Activated naive CD4-positive, alpha-beta T cell treated with anti-CD3 and anti-CD28 coated beads, Interleukin-2, amount 50 U/mL, for 24 hours (primary cell): ENCODE measurements around the gene POC1B.

Source experiments
- H3K27ac Mint-ChIP-seq: one replicate; pipeline ENCODE4 v1.8.0; 2021; ENCODE audit warnings: mild to moderate bottlenecking, mixed read lengths
- H3K27me3 Mint-ChIP-seq: one replicate; pipeline ENCODE4 v1.8.0; 2021; ENCODE audit warnings: mixed read lengths
- H3K36me3 Mint-ChIP-seq: one replicate; pipeline ENCODE4 v1.8.0; 2021; ENCODE audit warnings: mixed read lengths
- H3K4me1 Mint-ChIP-seq: one replicate; pipeline ENCODE4 v1.8.0; 2021; ENCODE audit warnings: mixed read lengths
- H3K4me3 Mint-ChIP-seq: one replicate; pipeline ENCODE4 v1.8.0; 2021; ENCODE audit warnings: mild to moderate bottlenecking, mixed read lengths
- H3K9me3 Mint-ChIP-seq: one replicate; pipeline ENCODE4 v1.8.0; 2021; ENCODE audit warnings: mixed read lengths

The POC1B gene

DNA sequence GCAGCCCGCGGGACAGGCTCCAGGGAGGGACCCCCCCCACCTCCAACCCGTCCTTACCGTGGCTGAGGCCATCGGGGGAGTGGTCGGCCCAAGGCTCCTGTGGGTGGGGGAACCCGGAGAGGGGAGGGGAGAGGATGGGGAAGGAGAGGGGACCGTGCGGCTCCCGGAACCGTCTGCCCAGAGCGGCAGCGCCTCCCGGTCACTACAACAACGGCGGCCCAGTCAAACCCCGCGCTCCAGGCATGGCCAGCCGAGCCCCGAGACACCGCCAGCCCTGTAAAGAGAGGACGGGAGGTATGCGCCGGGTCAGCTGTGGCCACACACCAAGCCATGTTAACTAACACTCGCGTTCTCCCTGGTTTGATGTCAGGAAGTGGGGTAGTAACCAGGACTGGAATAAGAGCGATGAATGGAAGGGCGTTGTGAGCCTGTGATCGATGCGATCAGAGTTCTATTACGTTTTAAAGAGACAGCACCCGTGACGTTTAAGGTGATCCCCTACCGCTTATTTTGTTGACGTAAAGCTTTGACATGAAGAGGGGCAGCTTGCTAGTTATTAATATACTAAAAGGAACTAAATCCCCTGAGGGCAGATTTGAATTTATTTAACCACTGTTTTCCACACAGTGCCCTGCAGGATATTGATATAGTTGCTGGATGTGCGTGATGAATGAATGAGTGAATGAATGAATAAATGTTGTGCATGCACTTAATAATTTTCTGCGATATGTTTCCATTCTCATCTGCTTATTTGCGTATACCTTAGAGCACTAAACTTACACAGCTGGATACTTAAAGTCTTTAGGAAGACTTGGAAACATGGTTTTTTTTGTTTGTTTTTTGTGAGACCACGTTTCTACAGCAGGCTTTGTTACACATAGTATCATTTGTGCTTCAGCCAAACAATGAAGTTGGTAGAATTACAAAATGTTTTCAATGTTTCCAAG is at the start of gene POC1B:
Gene POC1B, minus strand, starts transcription at position 224 of the 947 bp plus-strand sequence. Its CDS starts 152 bp downstream, at position 72.
- peaks cover 58% of the 10 kb centered on the region for H3K4me1 Mint-ChIP-seq
- peaks cover 16% of the 10 kb centered on the region for H3K36me3 Mint-ChIP-seq
- peak within 1 kb of the TSS; percentile 96 for H3K4me3 Mint-ChIP-seq

DNA sequence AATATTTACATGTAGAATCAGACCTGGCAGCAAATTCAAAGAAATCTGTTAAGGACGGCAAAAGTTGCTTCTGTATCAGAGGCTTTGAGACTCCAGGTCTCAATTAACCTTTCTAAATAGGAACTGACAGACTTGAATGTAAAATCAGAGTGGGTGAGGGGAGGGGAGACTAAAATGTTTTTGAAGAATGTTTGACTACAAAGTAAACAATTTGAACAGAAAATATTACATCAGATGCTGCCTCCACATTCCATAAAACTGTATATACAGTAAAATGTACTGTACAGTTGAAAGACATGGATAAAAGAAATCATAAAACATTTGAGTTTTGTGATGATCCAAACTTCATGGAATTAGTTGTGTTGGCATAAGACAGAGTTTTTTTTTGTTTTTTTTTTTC is 49.5 kb upstream of the POC1B start:
- H3K36me3 Mint-ChIP-seq: peaks cover 1% of the 10 kb centered on the region
- no peak overlapping the region for H3K27ac Mint-ChIP-seq
- no peak overlapping the region for H3K4me3 Mint-ChIP-seq
- H3K4me1 Mint-ChIP-seq: no peaks in the 10 kb centered on the region
- no peaks in the 10 kb centered on the region for H3K9me3 Mint-ChIP-seq
- no peaks in the 10 kb centered on the region for H3K27me3 Mint-ChIP-seq

More for the DNA sequence above, at the start of gene POC1B:
- no peaks in the 10 kb centered on the region for H3K9me3 Mint-ChIP-seq
- peak within 1 kb of the TSS; percentile 93 for H3K27ac Mint-ChIP-seq
- no peaks in the 10 kb centered on the region for H3K27me3 Mint-ChIP-seq

DNA sequence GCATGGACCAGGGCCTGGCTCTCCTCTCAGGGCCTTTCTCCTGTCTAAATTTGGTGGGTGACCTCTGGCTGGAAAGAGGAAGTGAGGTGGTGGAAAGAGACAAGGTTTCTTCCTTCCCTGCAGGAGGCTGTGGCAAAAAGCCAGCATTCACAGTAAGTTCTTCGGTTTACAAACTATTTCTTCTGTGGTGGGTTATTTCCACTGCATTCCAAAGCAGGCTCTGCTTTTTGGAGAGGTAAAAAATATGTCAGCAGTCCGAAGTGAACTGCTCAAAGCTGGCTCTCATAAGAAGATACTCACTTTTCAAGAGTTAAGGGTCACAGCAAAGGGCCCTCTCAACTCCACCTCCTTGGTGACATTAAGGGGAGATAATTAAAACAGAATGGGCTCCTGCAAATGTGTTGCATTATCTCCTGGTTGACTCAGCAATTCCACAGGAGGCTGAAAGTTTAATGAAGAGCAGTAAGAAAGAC is 48.9 kb upstream of the POC1B start:
- H3K4me1 Mint-ChIP-seq: no peaks in the 10 kb centered on the region
- no peak overlapping the region for H3K4me3 Mint-ChIP-seq
- H3K36me3 Mint-ChIP-seq: peaks cover 1% of the 10 kb centered on the region
- H3K9me3 Mint-ChIP-seq: no peaks in the 10 kb centered on the region
- H3K27ac Mint-ChIP-seq: no peak overlapping the region
- H3K27me3 Mint-ChIP-seq: no peaks in the 10 kb centered on the region

DNA sequence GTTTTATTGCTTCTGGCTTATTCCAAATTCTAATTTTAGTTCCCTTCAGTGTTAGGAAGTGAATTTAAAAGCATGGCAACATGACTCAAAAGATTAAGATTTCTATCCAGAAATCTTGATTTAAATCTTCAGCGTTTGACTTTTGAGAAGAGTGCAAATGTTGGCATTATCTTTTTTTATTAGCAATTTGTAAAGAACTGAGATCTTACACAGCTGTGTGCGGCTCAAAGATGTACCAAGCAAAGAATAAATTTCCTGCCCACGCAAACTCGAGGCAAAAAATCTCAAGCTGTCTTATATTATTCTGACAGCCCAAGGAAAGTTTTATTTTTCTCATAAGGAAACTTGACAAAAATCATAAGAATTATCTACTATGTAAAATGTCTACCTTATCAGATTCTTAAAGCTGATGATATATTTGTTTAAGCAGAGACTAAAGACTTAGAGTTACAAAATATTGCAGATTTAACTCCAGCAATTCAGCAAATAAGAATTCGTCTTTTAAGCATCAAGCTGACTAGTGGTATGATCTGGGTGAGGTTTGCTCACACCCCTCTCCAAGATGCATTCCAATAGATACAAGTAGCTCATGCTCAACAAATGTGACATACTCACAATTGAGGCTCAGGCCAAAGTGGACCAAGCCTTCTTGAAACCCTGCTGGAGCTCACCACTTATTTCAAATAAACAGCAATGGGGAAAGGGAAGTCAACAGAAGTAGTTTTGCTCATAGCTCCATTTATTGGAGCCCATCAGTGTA is 47.4 kb upstream of the POC1B start:
- H3K27ac Mint-ChIP-seq: no peak overlapping the region

DNA sequence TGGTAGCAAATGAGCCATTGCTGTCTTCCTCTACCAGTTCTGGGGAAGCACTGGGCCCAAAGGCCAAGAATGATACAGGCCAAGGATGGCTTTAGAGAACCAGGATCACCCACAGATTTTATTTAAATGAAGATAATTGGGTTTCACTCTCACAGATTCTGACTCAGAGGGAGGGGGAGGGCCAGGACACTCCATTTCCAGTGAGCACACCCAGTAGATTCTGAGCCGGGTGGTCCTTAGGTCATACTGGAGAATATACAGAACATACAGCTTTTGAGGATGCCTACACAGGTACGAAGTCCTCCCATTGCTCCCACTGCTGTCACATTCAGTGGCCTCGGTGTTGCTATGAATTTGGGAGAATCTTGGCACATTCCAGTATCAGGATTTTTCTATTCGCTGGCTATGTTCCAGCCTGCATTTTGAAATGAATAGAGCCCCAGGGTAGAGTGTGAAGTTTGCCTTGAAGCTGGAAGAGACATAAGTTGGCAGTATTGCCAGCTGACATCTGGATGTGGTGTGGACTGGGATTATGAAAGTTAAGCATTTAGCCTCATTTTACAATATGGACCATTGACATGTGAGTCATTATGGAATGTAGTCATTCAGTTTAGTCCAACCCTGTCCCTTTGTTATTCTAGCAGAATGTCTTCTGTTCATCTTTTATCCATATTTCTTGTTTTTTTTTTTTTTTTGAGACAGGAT is 45.8 kb upstream of the POC1B start:
- Mint-ChIP-seq H3K4me1 (no peaks in the 10 kb centered on the region), H3K27ac (no peak overlapping the region), H3K4me3 (no peak overlapping the region), H3K27me3 (no peaks in the 10 kb centered on the region), H3K36me3 (peaks cover 1% of the 10 kb centered on the region), H3K9me3 (no peaks in the 10 kb centered on the region)

More for the DNA sequence above, 47.4 kb upstream of the POC1B start:
- Mint-ChIP-seq H3K4me3 (no peak overlapping the region), H3K27me3 (no peaks in the 10 kb centered on the region), H3K4me1 (no peaks in the 10 kb centered on the region), H3K36me3 (peaks cover 1% of the 10 kb centered on the region), H3K9me3 (no peaks in the 10 kb centered on the region)

DNA sequence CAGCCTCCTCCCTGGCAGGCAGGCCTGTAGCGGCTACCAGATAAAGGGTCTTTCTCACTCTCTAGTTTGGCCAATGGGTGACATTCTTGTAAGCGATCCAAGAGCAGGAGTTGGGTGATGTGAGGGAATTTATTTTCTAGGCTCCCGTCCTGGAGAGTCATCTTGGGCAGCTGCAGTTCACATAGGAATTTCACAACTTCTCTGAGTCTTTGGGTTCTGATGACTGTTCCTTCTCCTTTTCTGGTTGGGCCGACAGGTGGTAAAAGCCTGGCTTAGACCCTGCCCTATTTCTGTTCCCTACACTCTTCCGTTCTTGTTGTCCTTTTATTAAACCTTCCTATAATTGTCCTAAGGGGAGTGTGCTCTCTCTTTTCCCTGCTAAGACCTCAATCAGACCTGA is 42.6 kb upstream of the POC1B start:
- H3K4me3 Mint-ChIP-seq: no peak overlapping the region
- no peaks in the 10 kb centered on the region for H3K27me3 Mint-ChIP-seq
- H3K27ac Mint-ChIP-seq: no peak overlapping the region
- H3K4me1 Mint-ChIP-seq: no peaks in the 10 kb centered on the region
- H3K36me3 Mint-ChIP-seq: peaks cover 1% of the 10 kb centered on the region
- no peaks in the 10 kb centered on the region for H3K9me3 Mint-ChIP-seq

DNA sequence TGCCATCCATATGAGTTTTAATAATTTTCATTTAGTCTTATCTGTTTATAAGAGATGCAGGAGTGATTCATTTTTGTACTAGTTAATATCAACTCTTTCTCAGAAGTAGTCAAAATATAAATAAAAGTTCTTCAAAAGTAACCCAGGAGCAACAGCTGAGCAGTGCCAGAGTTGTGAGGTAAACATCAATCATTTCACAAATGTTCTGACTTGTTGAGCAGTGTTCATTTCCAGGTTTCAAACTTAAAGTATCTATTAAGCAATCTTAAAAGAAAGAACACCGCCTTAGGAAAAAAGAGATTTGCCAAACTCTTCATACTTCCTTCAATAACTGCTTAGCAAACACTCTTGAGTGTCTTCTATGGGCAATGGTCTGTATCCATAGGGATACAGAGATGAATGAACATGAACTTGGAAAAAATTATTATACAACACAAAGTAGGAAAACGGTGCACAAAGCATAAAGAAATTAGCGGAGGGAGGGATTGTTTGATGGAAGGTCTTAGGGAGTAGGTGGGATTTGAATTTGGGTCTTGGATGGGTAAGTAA is 41.9 kb upstream of the POC1B start:
- Mint-ChIP-seq H3K4me1 (no peaks in the 10 kb centered on the region), H3K9me3 (no peaks in the 10 kb centered on the region), H3K36me3 (peaks cover 1% of the 10 kb centered on the region), H3K27me3 (no peaks in the 10 kb centered on the region), H3K27ac (no peak overlapping the region), H3K4me3 (no peak overlapping the region)

DNA sequence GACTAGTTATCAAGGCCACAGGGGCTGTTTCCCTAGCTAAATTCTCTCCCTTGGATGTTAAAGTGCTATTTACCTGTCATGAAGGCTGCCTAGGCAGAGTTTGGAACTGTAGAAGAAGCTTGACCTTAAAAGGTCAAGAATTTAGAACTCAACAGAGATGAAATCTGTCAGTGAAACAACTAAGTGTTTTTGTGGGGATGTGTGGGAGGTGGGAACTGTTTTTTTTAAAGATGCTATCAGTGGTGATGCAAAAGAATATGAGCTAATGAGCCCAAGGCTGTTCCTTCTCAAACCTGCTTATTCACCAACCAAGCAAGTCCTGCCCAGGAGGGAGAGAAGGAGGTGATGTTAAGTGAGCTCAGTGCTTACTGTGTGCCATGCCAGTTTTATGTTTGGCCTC is 40.8 kb upstream of the POC1B start:
- no peaks in the 10 kb centered on the region for H3K27me3 Mint-ChIP-seq
- H3K9me3 Mint-ChIP-seq: no peaks in the 10 kb centered on the region
- no peak overlapping the region for H3K4me3 Mint-ChIP-seq
- peaks cover under 1% of the 10 kb centered on the region for H3K36me3 Mint-ChIP-seq
- H3K4me1 Mint-ChIP-seq: no peaks in the 10 kb centered on the region
- no peak overlapping the region for H3K27ac Mint-ChIP-seq

DNA sequence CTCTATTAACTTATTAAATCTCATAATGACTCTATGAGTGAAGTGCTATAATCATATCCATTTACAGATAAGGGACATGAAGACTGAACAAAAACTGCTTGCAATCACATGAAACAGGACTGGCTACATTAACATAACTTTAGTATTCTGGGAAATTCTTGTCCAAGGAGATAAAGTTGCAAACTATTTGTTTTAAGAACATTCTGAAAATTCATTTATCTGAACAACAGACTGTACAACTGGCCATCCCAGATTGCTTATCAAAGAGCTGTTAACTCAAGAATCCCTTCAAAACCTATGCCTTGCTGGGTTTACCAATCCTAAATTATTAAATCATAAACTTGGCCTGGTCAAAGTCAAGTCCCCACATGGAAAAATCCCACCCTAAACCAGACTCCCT is 39.2 kb upstream of the POC1B start:
- no peaks in the 10 kb centered on the region for H3K36me3 Mint-ChIP-seq
- no peaks in the 10 kb centered on the region for H3K9me3 Mint-ChIP-seq
- no peak overlapping the region for H3K4me3 Mint-ChIP-seq
- no peaks in the 10 kb centered on the region for H3K27me3 Mint-ChIP-seq
- no peak overlapping the region for H3K27ac Mint-ChIP-seq
- no peaks in the 10 kb centered on the region for H3K4me1 Mint-ChIP-seq

DNA sequence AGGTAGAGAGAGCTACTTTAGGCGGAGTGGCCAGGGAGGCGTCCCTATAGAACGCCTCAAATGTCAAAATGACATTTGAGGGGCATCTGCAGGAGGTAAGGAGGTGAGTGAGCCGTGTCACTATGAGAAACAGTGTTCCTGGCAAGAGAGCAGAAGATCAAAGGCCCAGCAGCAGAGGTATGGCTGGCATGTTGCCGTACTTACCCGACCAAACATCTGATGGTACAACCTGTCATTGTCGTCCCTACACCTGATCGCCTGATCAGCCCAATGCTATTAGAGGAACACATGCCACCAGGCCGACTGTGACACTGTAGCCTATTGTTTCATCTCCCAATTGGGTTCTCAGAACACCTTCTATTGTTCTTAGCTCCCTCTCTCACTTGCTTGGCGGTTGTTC is 33.9 kb upstream of the POC1B start:
- Mint-ChIP-seq H3K27me3 (no peaks in the 10 kb centered on the region), H3K36me3 (no peaks in the 10 kb centered on the region), H3K27ac (no peak overlapping the region), H3K9me3 (no peaks in the 10 kb centered on the region), H3K4me1 (no peaks in the 10 kb centered on the region), H3K4me3 (no peak overlapping the region)

DNA sequence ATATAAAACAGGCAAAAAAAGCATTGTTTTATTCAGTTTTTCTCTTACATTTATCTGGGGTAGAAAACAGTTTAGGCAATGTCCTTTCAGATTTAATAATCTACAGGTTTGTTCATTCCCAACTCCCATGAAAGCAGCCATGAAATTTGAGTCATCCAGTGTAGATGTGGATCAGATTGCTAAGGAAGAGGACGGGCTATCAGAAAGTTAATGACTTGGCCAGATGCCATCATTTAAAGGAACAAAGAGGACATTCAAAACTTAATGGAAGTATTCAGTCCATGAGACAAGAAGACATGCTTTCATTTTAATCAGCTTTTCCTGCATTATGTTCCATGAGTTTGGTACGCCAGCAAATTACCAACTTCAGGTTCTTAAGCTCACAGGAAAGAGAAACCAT is 31.1 kb upstream of the POC1B start:
- Mint-ChIP-seq H3K4me1 (no peaks in the 10 kb centered on the region), H3K4me3 (no peak overlapping the region), H3K36me3 (peaks cover 4% of the 10 kb centered on the region), H3K27me3 (peaks cover 3% of the 10 kb centered on the region), H3K9me3 (peaks cover 5% of the 10 kb centered on the region), H3K27ac (no peak overlapping the region)

DNA sequence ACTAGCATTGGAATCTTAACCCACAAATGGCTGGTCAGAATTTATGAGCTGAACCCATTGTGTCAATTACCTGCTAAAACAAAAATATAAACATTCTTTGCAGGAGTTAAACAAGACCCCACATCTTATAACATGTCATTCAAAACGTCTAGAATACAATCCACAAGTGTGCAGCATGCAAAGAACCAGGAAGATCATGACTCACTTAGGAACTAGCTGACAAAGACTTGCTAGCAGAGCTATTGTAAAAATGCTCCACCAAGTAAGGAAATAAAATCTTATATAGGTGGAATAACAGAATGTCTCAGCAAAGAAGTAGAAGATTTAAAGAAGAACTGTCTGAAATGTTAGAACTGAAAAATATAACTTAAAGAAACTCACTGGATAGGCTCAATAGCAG is 26.5 kb upstream of the POC1B start:
- H3K4me3 Mint-ChIP-seq: no peak overlapping the region

DNA sequence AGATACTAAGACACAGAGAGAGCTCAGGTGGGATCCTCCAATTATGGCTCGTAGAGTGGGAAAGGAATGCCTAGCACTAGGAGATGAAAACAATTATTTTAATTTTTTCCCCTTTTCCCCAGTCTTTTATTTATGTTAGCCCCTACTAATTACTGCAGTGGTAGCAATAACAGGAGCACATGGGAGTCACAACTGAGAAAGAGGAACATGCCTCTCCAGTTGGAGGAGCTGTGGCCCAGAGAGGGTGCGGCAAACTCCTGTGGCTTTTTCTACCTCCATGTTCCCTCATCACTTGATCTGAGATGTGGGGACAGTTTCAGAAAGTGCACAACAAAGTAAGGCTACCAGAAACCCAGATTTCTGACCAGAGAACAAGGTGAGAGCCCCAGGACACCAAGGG is 25.9 kb upstream of the POC1B start:
- Mint-ChIP-seq H3K9me3 (peaks cover 5% of the 10 kb centered on the region), H3K4me3 (no peak overlapping the region), H3K4me1 (no peaks in the 10 kb centered on the region), H3K36me3 (peaks cover 4% of the 10 kb centered on the region), H3K27me3 (peaks cover 3% of the 10 kb centered on the region), H3K27ac (no peak overlapping the region)

More for the DNA sequence above, 26.5 kb upstream of the POC1B start:
- Mint-ChIP-seq H3K36me3 (peaks cover 4% of the 10 kb centered on the region), H3K27me3 (peaks cover 3% of the 10 kb centered on the region), H3K27ac (no peak overlapping the region), H3K4me1 (no peaks in the 10 kb centered on the region), H3K9me3 (peaks cover 5% of the 10 kb centered on the region)

DNA sequence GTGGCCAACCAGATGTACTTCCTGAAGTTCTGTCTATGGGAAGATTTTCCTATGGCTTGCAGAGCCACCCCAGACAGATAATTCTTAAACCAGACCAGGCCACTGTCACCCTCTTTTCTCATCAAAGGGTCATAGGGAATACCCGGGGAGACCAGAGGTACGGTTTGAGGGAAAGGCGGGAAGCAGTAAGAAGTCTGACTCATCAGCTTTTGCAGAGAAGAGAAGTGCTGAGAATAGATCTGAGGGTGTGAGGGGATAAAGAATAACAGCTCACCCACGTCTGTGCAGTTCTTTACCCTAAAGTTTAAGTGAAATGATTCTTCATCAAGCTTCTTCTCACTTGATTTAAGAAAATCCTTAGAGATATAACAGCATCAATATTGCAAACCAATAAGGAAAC is 21.3 kb upstream of the POC1B start:
- Mint-ChIP-seq H3K4me3 (no peak overlapping the region), H3K4me1 (peaks cover 5% of the 10 kb centered on the region), H3K9me3 (no peaks in the 10 kb centered on the region), H3K27me3 (no peaks in the 10 kb centered on the region), H3K36me3 (no peaks in the 10 kb centered on the region), H3K27ac (no peak overlapping the region)

DNA sequence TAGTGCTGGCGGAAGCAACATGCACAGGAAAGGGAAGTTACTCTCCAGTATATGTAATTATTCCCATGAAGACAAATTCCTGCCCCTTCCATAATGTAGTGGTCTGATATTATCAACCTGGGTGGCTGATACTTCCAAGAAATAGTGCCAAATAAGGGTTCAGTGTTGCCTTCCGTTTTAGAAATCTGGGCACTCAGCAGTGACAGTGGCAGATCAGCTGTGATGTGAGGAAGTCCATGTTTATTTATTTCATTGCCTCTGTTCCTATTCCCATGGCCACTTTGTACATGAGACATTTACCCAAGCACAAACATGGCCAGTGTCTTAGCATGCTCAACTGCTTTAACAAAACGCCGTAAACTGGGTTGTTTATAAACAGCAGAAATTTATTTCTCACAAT is 20.3 kb upstream of the POC1B start:
- H3K9me3 Mint-ChIP-seq: no peaks in the 10 kb centered on the region
- no peaks in the 10 kb centered on the region for H3K36me3 Mint-ChIP-seq
- no peaks in the 10 kb centered on the region for H3K27me3 Mint-ChIP-seq
- H3K27ac Mint-ChIP-seq: no peak overlapping the region
- no peak overlapping the region for H3K4me3 Mint-ChIP-seq
- peaks cover 5% of the 10 kb centered on the region for H3K4me1 Mint-ChIP-seq
